Activated CD4-positive, alpha-beta T cell treated with anti-CD3 and anti-CD28 coated beads, Interleukin-2, amount 10 ng/mL, durations not matched to agents 24 days and 14 days (primary cell): ENCODE results near the gene AGA. TPM values are rescaled to one million over a fixed set of nuclear protein-coding genes. Genes with fewer than 3 reads are reported as not detected.

ENCODE experiments used
- DNase-seq: peaks from one replicate; pipeline ENCODE4 v3.0.0; 2022
- H3K27ac Mint-ChIP-seq: one replicate; pipeline ENCODE4 v1.8.0; 2022; ENCODE audit warnings: mild to moderate bottlenecking, mixed read lengths
- H3K27me3 Mint-ChIP-seq: one replicate; pipeline ENCODE4 v1.8.0; 2022; ENCODE audit warnings: mixed read lengths
- H3K36me3 Mint-ChIP-seq: one replicate; pipeline ENCODE4 v1.8.0; 2022; ENCODE audit warnings: low read depth, mild to moderate bottlenecking, mixed read lengths
- H3K4me1 Mint-ChIP-seq: one replicate; pipeline ENCODE4 v1.8.0; 2021; ENCODE audit warnings: mixed read lengths
- H3K4me3 Mint-ChIP-seq: one replicate; pipeline ENCODE4 v1.8.0; 2022; ENCODE audit warnings: mild to moderate bottlenecking, moderate library complexity, mixed read lengths
- H3K9me3 Mint-ChIP-seq: one replicate; pipeline ENCODE4 v1.8.0; 2021; ENCODE audit warnings: mixed read lengths
- intact Hi-C: fragments of 100-400 bp; cut with micrococcal nuclease; formaldehyde crosslinking; loops from one replicate; pipeline ENCODE4 v1.15.1; 2023
- total RNA-seq: library from RNA; stranded (reverse); gene quantifications from 2 replicates; pipeline ENCODE4 v1.2.3, GENCODE V29; 2022

Gene AGA
- total RNA-seq, 1 donor from 2014 or later = 15.6 TPM

DNA sequence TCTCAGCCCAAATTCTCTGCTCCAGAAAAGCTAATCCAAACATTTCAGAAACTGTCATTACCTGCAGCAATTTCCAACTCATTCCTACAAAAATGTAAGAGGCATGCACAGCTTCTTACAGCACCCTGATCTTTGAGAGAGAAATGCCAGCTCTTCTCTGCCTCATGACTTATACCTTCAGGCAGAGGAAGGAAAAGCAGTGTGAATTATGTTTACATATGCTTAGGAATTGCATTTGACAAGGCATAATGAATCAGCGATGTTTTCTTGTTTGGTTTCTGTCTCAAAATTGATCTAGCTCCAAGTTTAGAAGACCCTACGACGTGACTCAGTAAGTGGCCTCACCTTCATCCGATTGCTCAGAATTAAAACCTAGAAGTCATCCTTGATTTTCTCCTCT is 21.8 kb upstream of the AGA start:
- Mint-ChIP-seq H3K27me3 (no peaks in the 10 kb centered on the region), H3K4me1 (no peaks in the 10 kb centered on the region)

DNA sequence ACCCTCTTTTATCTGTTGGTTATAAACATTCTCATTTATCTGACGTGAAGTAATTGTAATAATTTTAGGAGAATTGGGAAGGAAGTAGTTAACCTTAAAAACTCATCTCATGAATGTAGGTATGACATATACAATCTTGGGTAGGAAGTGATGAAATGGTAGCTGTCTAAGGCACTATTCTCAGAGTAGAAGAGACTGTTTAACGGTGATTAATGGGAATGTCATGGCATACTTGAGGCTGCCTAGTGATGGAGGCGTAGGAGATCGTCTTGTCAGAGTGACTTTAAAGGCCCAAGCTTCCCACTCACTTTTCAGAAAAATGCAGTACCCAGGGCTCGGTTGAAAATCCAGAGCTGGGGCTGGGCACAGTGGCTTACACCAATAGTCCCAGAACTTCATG is 19.4 kb upstream of the AGA start:
- Mint-ChIP-seq H3K27ac (no peak overlapping the region), H3K27me3 (no peaks in the 10 kb centered on the region), H3K9me3 (no peaks in the 10 kb centered on the region), H3K36me3 (no peaks in the 10 kb centered on the region), H3K4me3 (no peak overlapping the region), H3K4me1 (no peaks in the 10 kb centered on the region)
- no peak for DNase-seq
- intact Hi-C loops = no loop called here

More for the DNA sequence above, 21.8 kb upstream of the AGA start:
- H3K36me3 Mint-ChIP-seq = no peaks in the 10 kb centered on the region
- no peaks in the 10 kb centered on the region for H3K9me3 Mint-ChIP-seq
- DNase-seq = peak; percentile 20
- intact Hi-C loops = no loop called here
- no peak overlapping the region for H3K27ac Mint-ChIP-seq
- H3K4me3 Mint-ChIP-seq = no peak overlapping the region

DNA sequence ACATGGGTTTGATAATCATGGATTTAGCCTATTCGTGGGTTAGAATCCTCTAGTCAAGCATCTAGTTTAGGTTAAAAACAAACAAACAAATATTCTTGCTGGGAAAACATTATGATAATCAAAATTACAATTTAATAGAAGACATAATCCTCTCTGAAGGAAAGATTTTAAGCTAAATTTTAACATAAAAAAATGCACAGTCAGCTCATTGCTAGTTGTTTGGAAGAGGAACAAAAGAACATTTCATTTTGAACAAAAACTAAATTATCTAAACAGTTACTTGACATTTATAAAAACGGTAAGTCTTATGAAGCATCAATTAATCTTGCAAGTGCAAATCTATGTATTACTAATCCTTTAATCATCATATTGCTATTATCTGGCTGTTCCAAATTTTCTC is 18.2 kb upstream of the AGA start:
- H3K27me3 Mint-ChIP-seq = no peaks in the 10 kb centered on the region
- no peaks in the 10 kb centered on the region for H3K36me3 Mint-ChIP-seq
- H3K4me1 Mint-ChIP-seq = no peaks in the 10 kb centered on the region
- no peak for DNase-seq
- no peaks in the 10 kb centered on the region for H3K9me3 Mint-ChIP-seq
- intact Hi-C loops = no loop called here
- H3K4me3 Mint-ChIP-seq = no peak overlapping the region
- no peak overlapping the region for H3K27ac Mint-ChIP-seq

DNA sequence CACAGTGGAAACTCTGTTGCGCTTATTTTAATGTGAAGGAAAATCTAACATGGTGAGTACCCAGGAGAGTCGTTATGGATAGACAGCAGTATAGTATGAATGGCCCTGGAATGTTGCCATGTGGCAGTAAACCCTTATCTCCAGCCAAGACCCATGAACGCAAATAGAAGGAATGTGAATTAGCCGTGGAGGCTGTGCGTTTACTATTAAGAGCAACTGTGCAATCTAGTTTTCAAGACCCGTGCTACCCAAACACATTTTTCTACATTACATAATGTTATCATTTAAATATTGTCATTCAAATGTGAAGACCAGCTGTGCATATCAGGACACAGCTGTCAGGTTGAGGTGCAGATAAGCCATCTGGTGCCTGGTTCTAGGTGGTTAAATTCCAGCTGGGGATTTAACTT is 13.3 kb upstream of the AGA start:
- H3K4me1 Mint-ChIP-seq = no peaks in the 10 kb centered on the region
- no peaks in the 10 kb centered on the region for H3K9me3 Mint-ChIP-seq
- H3K27ac Mint-ChIP-seq = no peak overlapping the region
- H3K4me3 Mint-ChIP-seq = no peak overlapping the region
- no peaks in the 10 kb centered on the region for H3K36me3 Mint-ChIP-seq
- DNase-seq = peak; percentile 18
- H3K27me3 Mint-ChIP-seq = no peaks in the 10 kb centered on the region
- intact Hi-C loops = no loop called here

DNA sequence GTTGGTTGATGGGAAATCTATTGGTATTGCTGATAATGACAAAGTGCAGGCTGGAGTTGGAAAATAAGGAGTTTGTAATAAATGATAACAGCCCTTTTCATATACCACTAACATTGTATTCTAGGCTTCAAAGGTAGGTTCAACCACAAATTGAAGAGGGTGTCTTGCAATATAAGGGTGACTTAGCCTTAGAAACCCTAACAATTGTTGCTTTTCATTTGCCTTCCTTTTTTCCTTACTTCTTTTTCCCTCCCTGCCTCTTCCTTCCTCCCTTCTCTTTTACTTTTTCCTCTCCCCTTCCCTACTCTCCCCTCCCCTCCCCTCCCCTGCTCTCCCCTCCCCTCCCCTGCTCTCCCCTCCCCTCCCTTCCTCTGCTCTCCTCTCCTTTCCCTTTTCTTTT is 10.9 kb upstream of the AGA start:
- DNase-seq = peak; percentile 8
- Mint-ChIP-seq H3K36me3 (no peaks in the 10 kb centered on the region), H3K27ac (no peak overlapping the region), H3K4me3 (no peak overlapping the region), H3K9me3 (no peaks in the 10 kb centered on the region), H3K4me1 (peaks cover 2% of the 10 kb centered on the region), H3K27me3 (no peaks in the 10 kb centered on the region)
- intact Hi-C loops = no loop called here

DNA sequence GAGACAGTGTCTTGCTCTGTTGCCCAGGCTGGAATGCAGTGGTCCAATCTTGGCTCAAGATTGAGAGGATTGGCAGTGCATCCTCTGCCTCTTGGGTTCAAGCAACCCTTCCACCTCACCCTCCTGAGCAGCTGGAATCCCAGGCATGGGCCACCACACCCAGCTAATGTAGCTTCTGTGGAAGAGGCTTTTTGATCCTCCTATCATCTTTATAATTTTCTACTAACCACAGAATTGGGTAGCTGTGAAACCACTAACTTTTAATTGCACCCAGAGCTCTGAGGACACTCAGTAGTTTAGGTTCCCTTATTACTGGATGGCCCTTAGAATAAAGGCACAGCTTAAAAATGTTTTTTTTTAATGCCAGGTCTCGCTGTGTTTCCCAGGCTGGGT is 8.9 kb upstream of the AGA start:
- no peaks in the 10 kb centered on the region for H3K9me3 Mint-ChIP-seq
- no peaks in the 10 kb centered on the region for H3K36me3 Mint-ChIP-seq
- peak; percentile 44 for DNase-seq
- intact Hi-C loops = no loop called here
- H3K4me3 Mint-ChIP-seq = no peak overlapping the region
- no peaks in the 10 kb centered on the region for H3K27me3 Mint-ChIP-seq
- H3K27ac Mint-ChIP-seq = no peak overlapping the region
- H3K4me1 Mint-ChIP-seq = peaks cover 5% of the 10 kb centered on the region

DNA sequence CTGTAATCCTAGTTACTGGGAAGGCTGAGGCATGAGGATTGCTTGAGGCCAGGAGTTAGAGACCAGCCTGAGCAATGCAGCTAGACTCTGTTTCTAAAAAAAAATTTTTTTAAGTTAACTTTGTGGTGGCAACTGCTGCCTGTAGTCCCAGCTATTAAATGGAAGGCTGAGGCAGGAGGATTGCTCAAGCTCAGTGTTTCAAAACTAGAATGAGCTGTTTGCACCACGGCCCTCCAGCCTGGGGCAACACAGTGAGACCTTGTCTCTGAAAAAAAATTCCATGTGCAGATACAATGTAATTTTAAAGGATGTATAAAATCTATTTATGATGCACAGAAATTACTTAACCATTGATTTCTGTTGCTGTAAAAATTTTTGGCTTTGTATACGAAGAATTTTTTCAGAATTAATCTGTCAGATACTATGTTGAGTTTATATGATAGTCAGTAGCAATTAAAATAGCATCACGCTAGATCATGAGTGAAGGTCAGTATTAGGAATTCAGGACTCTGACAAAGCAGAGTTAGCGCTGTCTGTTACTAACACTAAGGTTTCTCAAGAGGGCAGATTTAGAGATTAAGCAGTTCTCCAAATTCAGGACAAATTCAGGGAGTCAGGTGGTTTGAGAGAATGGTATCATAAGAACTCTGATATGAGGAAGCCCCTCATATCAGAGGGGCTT is 8.3 kb upstream of the AGA start:
- Mint-ChIP-seq H3K4me3 (no peak overlapping the region), H3K9me3 (no peaks in the 10 kb centered on the region), H3K4me1 (peaks cover 5% of the 10 kb centered on the region), H3K27ac (no peak overlapping the region), H3K36me3 (no peaks in the 10 kb centered on the region), H3K27me3 (no peaks in the 10 kb centered on the region)
- intact Hi-C loops = no loop called here
- peak; percentile 34 for DNase-seq

DNA sequence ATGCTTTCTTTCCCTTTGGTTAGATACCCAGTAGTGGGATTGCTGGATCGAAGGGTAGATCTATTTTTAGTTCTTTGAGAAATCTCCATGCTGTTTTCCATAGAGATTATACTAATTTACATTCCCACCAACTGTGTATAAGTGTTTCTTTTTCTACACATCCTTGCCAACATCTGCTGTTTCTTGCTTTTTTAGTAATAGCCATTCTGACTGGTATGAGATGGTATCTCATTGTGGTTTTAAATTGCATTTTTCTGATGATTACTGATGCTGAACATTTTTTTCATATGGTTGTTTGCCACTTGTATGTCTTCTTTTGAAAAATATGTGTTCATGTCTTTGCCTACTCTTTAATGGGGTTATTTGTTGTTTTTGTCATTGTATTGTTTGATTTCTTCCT is 6.6 kb upstream of the AGA start:
- no peaks in the 10 kb centered on the region for H3K36me3 Mint-ChIP-seq
- no peak overlapping the region for H3K4me3 Mint-ChIP-seq
- no peak for DNase-seq
- H3K27ac Mint-ChIP-seq = no peak overlapping the region
- H3K27me3 Mint-ChIP-seq = no peaks in the 10 kb centered on the region
- H3K4me1 Mint-ChIP-seq = peaks cover 8% of the 10 kb centered on the region
- intact Hi-C loops = loop anchor here (10.0 kb wide), 1 partner anchor 1254 kb away; the partner anchor contains the start of gene SPATA4
- H3K9me3 Mint-ChIP-seq = no peaks in the 10 kb centered on the region

DNA sequence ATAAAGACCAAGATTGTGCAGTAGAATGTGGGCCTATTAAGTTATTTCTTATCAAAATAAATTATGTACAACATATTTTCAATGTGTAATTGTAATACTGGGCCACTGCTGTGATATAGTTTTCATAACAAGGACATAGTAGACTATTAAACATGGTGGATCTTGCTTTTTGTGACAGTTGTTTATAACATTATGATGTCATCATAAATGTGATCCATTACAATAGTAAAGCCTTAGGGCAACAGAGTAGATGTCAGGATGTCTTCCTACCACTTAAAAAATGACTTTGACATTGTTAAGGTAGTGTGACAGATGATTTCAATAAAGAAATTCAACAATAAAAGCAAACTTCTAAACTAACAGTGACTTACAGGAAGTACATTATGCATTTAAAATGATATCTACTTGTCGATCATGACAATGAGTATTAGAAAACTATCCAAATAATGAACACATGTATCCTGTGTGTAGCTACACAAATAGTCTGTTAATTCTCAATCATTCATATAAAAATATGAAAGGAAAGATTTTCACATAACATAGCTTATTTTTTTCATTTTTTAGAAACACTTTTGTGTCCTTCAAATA is 5.3 kb upstream of the AGA start:
- no peaks in the 10 kb centered on the region for H3K36me3 Mint-ChIP-seq
- no peak overlapping the region for H3K4me3 Mint-ChIP-seq
- no peaks in the 10 kb centered on the region for H3K27me3 Mint-ChIP-seq
- peak; percentile 4 for DNase-seq
- H3K27ac Mint-ChIP-seq = no peak overlapping the region
- H3K4me1 Mint-ChIP-seq = peaks cover 13% of the 10 kb centered on the region
- intact Hi-C loops = loop anchor here (10.0 kb wide), 1 partner anchor 1253 kb away; the partner anchor contains the start of gene SPATA4
- no peaks in the 10 kb centered on the region for H3K9me3 Mint-ChIP-seq

DNA sequence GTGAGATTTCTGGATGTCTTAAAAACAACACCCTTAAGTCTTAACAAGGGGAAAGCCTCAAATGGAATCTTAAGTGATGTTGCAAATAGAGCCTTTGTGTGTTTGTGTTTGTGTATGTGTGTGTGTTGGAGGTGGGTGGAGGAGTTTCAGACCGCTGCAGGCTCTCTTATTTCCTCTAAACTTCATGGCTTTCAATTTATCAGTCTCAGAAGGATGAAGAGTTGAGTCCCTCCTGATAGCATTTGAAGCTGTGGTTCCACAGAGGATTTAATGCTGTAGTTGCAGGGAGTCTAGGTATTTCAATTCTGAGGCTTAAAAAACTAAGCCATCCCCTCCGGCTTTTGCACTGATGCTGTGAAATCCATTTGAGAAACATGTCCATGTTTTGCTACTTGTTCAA is 4.3 kb upstream of the AGA start:
- Mint-ChIP-seq H3K36me3 (no peaks in the 10 kb centered on the region), H3K27me3 (no peaks in the 10 kb centered on the region), H3K27ac (no peak overlapping the region), H3K4me3 (no peak overlapping the region), H3K9me3 (no peaks in the 10 kb centered on the region), H3K4me1 (peaks cover 16% of the 10 kb centered on the region)
- intact Hi-C loops = loop anchor here (10.0 kb wide), 1 partner anchor 1252 kb away; the partner anchor contains the start of gene SPATA4
- peak; percentile 52 for DNase-seq

DNA sequence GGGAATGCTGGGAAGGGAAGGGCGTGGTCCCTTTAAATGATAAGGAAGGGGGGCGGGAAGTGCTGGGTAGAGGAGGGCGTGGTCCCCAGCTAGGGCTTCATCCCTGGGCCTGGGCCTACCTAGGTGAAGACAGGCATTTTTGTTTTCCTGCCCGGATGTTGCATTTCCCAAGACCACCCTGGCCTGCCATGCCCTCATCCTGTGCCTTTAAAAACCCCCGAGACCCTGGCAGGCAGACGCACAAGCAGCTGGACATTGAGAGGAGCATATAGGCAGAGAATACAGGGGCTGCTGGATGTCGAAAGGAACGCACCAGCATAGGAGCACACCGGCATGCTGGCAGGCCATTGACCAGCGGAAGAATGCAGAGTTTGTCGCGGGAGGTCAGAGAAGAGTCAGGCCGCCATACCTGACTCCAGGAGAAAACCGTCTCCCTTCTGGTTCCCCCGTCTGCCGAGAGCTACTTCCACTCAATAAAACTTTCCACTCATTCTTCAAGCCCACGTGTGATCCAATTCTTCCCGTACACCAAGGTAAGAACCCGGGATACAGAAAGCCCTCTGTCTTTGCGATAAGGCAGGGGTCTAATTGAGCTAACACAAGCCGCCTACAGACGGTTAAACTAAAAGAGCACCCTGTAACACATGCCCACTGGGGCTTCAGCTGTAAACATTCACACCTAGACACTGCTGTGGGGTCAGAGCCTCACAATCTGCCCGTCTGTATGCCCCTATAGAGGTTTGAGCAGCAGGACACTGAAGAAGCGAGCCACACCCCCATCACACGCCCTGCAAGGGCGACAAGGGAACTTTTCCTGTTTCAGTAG is 2.9 kb upstream of the AGA start:
- H3K36me3 Mint-ChIP-seq = peaks cover 1% of the 10 kb centered on the region
- H3K4me1 Mint-ChIP-seq = peaks cover 27% of the 10 kb centered on the region
- no peaks in the 10 kb centered on the region for H3K9me3 Mint-ChIP-seq
- H3K27ac Mint-ChIP-seq = peak overlapping the region; percentile 58
- intact Hi-C loops = loop anchor here (10.0 kb wide), 1 partner anchor 1250 kb away; the partner anchor contains the start of gene SPATA4
- H3K27me3 Mint-ChIP-seq = no peaks in the 10 kb centered on the region
- peak overlapping the region; percentile 46 for H3K4me3 Mint-ChIP-seq
- peak; percentile 51 for DNase-seq

DNA sequence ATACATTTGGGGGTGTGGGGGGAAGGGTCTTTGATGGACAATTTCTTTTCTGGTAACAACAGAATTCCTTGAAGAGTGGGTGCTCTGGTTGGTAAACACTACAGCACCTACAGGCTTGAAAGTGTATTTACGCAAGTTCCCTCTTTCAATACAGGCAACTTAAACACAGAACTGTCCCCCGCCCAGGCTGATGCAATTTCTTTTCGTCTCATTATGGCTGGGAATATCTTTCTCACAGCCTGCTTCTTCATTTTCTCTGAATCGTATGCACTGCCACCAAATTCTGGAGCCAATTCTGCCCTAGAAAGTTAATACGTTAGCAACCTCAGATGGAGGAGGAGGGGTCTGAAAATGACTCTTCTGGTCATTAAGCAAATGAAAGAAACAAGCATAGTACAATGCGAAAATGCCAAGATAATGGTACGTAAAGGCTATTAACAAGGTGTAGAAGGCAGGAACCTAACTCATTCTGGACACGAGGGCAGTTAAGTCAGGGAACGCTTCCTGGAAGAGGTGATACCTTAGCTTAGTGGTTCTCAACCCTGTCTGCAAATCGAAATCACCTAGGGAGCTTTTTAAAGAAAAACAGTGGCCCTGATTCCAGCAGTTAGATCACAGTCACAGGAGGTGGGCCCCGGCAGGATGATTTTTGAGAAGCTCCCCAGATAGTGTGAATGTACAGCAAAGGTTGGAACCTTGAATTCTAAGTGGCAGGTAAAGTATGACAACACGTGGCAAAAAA is 1.0 kb downstream of the AGA start:
- H3K36me3 Mint-ChIP-seq = peaks cover 18% of the 10 kb centered on the region
- intact Hi-C loops = loop anchor here (2.0 to 10.0 kb wide), 2 partner anchors 38 to 1246 kb away; partner anchors contain the start of gene SPATA4

DNA sequence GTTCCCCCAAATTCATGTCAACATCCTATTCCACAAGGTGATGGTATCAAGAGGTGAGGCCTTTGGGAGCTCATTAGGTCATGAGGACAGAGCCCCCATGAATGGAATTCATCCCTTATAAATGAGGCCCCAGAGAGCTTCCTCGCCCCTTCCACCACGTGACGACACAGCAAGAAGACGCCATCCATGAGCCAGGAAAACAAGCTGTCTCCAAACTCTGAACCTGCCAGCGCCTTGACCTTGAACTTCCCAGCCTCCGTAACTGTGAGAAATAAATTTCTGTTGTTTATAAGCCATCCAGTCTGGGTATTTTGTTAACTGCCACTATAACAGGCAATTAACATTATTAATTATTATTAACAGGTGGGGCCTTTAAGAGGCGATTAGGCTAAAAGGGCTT is 5.8 kb downstream of the AGA start:
- Mint-ChIP-seq H3K36me3 (peaks cover 30% of the 10 kb centered on the region), H3K9me3 (no peaks in the 10 kb centered on the region)

More for the DNA sequence above, 1.0 kb downstream of the AGA start:
- H3K9me3 Mint-ChIP-seq = no peaks in the 10 kb centered on the region
- peaks cover 25% of the 10 kb centered on the region for H3K4me1 Mint-ChIP-seq
- peak overlapping the region; percentile 97 for H3K27ac Mint-ChIP-seq
- peak overlapping the region; percentile 95 for H3K4me3 Mint-ChIP-seq
- peak; percentile 70 for DNase-seq
- no peaks in the 10 kb centered on the region for H3K27me3 Mint-ChIP-seq

More for the DNA sequence above, 5.8 kb downstream of the AGA start:
- no peak for DNase-seq
- Mint-ChIP-seq H3K4me3 (no peak overlapping the region), H3K27me3 (no peaks in the 10 kb centered on the region), H3K27ac (no peak overlapping the region), H3K4me1 (peaks cover 16% of the 10 kb centered on the region)
- intact Hi-C loops = no loop called here
